K562 (cell line): ENCODE results near the gene EIF2AK2. TPM values are rescaled to one million over a fixed set of nuclear protein-coding genes. Genes with fewer than 3 reads are reported as not detected.
A peak's percentile ranks its signal among the peaks of the same experiment; 100 is the strongest.

Experiments
- ATF7 ChIP-seq: fragments of 450-650 bp; IDR thresholded peaks from 2 replicates; pipeline ENCODE4 v1.7.1; 2014; ENCODE audit warnings: mild to moderate bottlenecking, moderate library complexity
- CHD1 ChIP-seq: fragments of 200-600 bp; sonication (generic); IDR thresholded peaks from one replicate; pipeline ENCODE4 v1.6.1; 2012; ENCODE audit warnings: mild to moderate bottlenecking, moderate library complexity, low read length, inconsistent platforms
- GTF2A2 ChIP-seq: IDR thresholded peaks from 2 replicates; pipeline ENCODE4 v1.6.1; 2016; ENCODE audit warnings: mild to moderate bottlenecking, missing genetic modification characterization, missing compliant biosample characterization
- GTF2F1 ChIP-seq: IDR thresholded peaks from 2 replicates; pipeline ENCODE4 v1.6.1; 2011; ENCODE audit warnings: low read depth, low read length, improper control_type of control experiment
- HDAC1 ChIP-seq, 2 experiments: fragments of 450-650 bp; IDR thresholded peaks; 2 replicates each; pipeline ENCODE4 v1.6.1; 2016 to 2017; ENCODE audit warnings: inconsistent platforms in 1 of 2, mild to moderate bottlenecking in 1 of 2, moderate library complexity in 1 of 2
- MEF2A ChIP-seq: IDR thresholded peaks from 2 replicates; pipeline ENCODE4 v1.6.1; 2011; ENCODE audit warnings: low read depth, mild to moderate bottlenecking, low read length, moderate library complexity; ENCODE audit not compliant: control insufficient read depth
- NFIC ChIP-seq: fragments of 450-650 bp; IDR thresholded peaks from 2 replicates; pipeline ENCODE4 v1.6.1; 2017; ENCODE audit warnings: mild to moderate bottlenecking, inconsistent platforms
- RBFOX2 ChIP-seq: fragments of 200-400 bp; formaldehyde crosslinking; IDR thresholded peaks from 2 replicates; pipeline ENCODE4 v1.6.1; 2017; ENCODE audit warnings: low read depth, mild to moderate bottlenecking, low read length, moderate library complexity
- SIRT6 ChIP-seq: IDR thresholded peaks from one replicate; pipeline ENCODE4 v1.6.1; 2012; ENCODE audit warnings: low read depth, mild to moderate bottlenecking, control low read depth, inconsistent platforms, low read length, moderate library complexity
- SMARCA4 ChIP-seq: fragments of 450-650 bp; IDR thresholded peaks from 2 replicates; pipeline ENCODE4 v1.6.1; 2016
- SUPT5H ChIP-seq: fragments of 450-650 bp; IDR thresholded peaks from 2 replicates; pipeline ENCODE4 v1.6.1; 2016
- ZEB2 ChIP-seq: fragments of 450-650 bp; IDR thresholded peaks from 2 replicates; pipeline ENCODE4 v1.6.1; 2016
- polyA plus RNA-seq, 8 experiments: library from polyadenylated mRNA; depleted of rRNA in 4 of 8; stranded (reverse) in 5 of 8; unstranded in 3 of 8; fragments of >200 nt; fragmentation: Nextera tagmentation in 2 of 8; fragmentation: Illumina TruSeq in 1 of 8; extraction: Ambion mirVana in 2 of 8; extraction: Trizol in 1 of 8; gene quantifications; 2 replicates each; pipeline versions ENCODE4 v1.2.1 to v1.2.3, GENCODE V29; 2011 to 2014; ENCODE audit warnings: inconsistent platforms in 1 of 8, missing spikeins in 1 of 8
- total RNA-seq, 7 experiments: library from RNA; depleted of rRNA in 6 of 7; stranded (reverse); fragments of >200 nt in 6 of 7; fragmentation: Illumina TruSeq in 2 of 7; extraction: Trizol in 2 of 7; gene quantifications; 2 replicates each; pipeline versions ENCODE4 v1.2.1 to v1.2.3, GENCODE V29; 2011 to 2021; ENCODE audit warnings: low replicate concordance in 1 of 7
- TF ChIP-seq, protein P1 (sequence below), 3 experiments: fragments of 200-800 bp in 1 of 3; fragments of 250-450 bp in 1 of 3; fragments of 450-650 bp in 1 of 3; sonication (Bioruptor Pico) in 1 of 3; sonication (Bioruptor generic) in 1 of 3; formaldehyde crosslinking in 1 of 3; IDR thresholded peaks; 2 replicates each; pipeline versions ENCODE4 v1.6.1 to v1.8.0; 2016 to 2022; ENCODE audit warnings: mild to moderate bottlenecking in 2 of 3, missing genetic modification characterization in 2 of 3, missing compliant biosample characterization in 1 of 3, moderate library complexity in 1 of 3
- TF ChIP-seq, protein P2 (sequence below): fragments of 450-650 bp; IDR thresholded peaks from 2 replicates; pipeline ENCODE4 v1.6.1; 2016; ENCODE audit warnings: low read depth
- TF ChIP-seq, protein P3 (sequence below): sonication (generic); formaldehyde crosslinking; IDR thresholded peaks from 2 replicates; pipeline ENCODE4 v1.8.0; 2022; ENCODE audit warnings: missing genetic modification reagents, mild to moderate bottlenecking, moderate library complexity, borderline replicate concordance

Gene EIF2AK2
- total and polyA plus RNA-seq, 9 of the 15 experiments (the other 6 are each of a cell fraction or from before 2014, with no cell fraction given): 3.8 to 19.5 (median 13.3) TPM

GRCh38 chr2:37083873-37084794, 72.6 kb downstream of the EIF2AK2 start, which contains the start of the genes GPATCH11 and HEATR5B (continued):
- TF ChIP-seq HDAC1 (IDR thresholded peaks at IDR 0.05) (peak in 1 of 2 experiments; percentile 82; a peak in 2 of 4 replicates), RBFOX2 (peak; percentile 77), GTF2A2 (tag) (no peak), GTF2F1 (no peak), CHD1 (no peak), ZEB2 (peak; percentile 22; the same call in 1 of the 2 replicates), SIRT6 (no peak), MEF2A (no peak), SUPT5H (peak; percentile 85), ATF7 (peak; percentile 39; the same call in 1 of the 2 replicates), SMARCA4 (no peak), NFIC (peak; percentile 30; the same call in 1 of the 2 replicates)
- TF ChIP-seq, protein P1, sequence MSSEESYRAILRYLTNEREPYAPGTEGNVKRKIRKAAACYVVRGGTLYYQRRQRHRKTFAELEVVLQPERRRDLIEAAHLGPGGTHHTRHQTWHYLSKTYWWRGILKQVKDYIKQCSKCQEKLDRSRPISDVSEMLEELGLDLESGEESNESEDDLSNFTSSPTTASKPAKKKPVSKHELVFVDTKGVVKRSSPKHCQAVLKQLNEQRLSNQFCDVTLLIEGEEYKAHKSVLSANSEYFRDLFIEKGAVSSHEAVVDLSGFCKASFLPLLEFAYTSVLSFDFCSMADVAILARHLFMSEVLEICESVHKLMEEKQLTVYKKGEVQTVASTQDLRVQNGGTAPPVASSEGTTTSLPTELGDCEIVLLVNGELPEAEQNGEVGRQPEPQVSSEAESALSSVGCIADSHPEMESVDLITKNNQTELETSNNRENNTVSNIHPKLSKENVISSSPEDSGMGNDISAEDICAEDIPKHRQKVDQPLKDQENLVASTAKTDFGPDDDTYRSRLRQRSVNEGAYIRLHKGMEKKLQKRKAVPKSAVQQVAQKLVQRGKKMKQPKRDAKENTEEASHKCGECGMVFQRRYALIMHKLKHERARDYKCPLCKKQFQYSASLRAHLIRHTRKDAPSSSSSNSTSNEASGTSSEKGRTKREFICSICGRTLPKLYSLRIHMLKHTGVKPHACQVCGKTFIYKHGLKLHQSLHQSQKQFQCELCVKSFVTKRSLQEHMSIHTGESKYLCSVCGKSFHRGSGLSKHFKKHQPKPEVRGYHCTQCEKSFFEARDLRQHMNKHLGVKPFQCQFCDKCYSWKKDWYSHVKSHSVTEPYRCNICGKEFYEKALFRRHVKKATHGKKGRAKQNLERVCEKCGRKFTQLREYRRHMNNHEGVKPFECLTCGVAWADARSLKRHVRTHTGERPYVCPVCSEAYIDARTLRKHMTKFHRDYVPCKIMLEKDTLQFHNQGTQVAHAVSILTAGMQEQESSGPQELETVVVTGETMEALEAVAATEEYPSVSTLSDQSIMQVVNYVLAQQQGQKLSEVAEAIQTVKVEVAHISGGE (CRISPR knock-in tag; IDR thresholded peaks at IDR 0.05): peak in 1 of 3 experiments; percentile 88; a peak in 2 of 6 replicates
- TF ChIP-seq, protein P2, sequence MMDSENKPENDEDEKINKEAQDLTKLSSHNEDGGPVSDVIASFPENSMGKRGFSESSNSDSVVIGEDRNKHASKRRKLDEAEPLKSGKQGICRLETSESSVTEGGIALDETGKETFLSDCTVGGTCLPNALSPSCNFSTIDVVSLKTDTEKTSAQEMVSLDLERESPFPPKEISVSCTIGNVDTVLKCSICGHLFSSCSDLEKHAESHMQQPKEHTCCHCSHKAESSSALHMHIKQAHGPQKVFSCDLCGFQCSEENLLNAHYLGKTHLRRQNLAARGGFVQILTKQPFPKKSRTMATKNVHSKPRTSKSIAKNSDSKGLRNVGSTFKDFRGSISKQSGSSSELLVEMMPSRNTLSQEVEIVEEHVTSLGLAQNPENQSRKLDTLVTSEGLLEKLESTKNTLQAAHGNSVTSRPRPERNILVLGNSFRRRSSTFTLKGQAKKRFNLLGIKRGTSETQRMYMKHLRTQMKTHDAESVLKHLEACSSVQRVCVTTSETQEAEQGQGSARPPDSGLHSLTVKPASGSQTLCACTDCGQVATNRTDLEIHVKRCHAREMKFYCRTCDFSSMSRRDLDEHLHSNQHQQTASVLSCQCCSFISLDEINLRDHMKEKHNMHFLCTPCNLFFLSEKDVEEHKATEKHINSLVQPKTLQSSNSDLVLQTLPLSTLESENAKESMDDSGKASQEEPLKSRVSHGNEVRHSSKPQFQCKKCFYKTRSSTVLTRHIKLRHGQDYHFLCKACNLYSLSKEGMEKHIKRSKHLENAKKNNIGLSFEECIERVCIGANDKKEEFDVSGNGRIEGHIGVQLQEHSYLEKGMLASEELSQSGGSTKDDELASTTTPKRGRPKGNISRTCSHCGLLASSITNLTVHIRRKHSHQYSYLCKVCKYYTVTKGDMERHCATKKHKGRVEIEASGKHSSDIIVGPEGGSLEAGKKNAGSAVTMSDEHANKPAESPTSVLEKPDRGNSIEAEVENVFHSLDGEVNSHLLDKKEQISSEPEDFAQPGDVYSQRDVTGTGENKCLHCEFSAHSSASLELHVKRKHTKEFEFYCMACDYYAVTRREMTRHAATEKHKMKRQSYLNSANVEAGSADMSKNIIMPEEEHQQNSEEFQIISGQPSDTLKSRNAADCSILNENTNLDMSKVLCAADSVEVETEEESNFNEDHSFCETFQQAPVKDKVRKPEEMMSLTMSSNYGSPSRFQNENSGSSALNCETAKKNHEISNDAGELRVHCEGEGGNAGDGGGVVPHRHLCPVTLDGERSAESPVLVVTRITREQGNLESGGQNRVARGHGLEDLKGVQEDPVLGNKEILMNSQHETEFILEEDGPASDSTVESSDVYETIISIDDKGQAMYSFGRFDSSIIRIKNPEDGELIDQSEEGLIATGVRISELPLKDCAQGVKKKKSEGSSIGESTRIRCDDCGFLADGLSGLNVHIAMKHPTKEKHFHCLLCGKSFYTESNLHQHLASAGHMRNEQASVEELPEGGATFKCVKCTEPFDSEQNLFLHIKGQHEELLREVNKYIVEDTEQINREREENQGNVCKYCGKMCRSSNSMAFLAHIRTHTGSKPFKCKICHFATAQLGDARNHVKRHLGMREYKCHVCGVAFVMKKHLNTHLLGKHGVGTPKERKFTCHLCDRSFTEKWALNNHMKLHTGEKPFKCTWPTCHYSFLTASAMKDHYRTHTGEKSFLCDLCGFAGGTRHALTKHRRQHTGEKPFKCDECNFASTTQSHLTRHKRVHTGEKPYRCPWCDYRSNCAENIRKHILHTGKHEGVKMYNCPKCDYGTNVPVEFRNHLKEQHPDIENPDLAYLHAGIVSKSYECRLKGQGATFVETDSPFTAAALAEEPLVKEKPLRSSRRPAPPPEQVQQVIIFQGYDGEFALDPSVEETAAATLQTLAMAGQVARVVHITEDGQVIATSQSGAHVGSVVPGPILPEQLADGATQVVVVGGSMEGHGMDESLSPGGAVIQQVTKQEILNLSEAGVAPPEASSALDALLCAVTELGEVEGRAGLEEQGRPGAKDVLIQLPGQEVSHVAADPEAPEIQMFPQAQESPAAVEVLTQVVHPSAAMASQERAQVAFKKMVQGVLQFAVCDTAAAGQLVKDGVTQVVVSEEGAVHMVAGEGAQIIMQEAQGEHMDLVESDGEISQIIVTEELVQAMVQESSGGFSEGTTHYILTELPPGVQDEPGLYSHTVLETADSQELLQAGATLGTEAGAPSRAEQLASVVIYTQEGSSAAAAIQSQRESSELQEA: no peak
- TF ChIP-seq, protein P3, sequence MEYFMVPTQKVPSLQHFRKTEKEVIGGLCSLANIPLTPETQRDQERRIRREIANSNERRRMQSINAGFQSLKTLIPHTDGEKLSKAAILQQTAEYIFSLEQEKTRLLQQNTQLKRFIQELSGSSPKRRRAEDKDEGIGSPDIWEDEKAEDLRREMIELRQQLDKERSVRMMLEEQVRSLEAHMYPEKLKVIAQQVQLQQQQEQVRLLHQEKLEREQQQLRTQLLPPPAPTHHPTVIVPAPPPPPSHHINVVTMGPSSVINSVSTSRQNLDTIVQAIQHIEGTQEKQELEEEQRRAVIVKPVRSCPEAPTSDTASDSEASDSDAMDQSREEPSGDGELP (CRISPR knock-in tag): peak; percentile 96
